Measurements from ENCODE around the gene GNB1.

DNA sequence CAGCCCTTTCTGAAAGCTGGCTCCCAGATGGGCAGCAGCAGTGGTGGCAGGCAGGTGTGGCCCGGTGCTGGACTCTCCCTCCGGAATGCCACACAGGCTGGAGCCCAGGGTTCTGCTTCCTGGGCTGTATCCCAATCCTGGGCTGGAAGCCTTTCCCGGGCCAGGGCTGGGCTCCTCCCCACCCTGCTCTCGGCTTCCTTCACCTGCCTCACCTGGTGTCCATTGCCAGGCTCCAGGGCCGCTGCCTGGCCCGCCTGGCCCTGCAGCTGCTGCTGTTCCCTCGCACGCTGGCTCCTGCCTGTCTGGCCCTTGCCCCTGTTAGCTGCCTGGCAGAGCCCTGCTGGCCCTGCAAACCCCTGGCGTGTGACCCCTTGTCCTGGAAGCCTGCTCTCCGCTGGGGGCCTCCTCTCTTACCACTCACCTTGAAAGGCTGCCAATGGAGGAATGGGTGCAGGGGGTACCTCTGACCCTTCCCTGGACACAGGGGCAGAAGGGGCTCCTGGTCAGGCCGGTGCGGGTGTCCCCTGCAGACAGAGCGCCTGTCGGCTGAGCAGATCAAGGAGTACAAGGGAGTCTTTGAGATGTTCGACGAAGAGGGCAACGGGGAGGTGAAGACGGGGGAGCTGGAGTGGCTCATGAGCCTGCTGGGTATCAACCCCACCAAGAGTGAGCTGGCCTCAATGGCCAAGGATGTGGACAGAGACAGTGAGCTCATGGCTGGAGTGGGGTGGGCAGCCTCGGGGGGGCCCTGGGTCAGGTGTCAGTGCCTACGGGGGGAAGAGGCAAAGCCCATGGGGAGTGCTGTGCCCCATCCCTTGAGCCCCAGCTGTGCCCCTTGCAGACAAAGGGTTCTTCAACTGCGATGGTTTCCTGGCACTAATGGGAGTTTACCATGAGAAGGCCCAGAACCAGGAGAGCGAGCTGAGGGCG is 25.3 kb upstream of the GNB1 start:
- TF ChIP-seq, protein P1, sequence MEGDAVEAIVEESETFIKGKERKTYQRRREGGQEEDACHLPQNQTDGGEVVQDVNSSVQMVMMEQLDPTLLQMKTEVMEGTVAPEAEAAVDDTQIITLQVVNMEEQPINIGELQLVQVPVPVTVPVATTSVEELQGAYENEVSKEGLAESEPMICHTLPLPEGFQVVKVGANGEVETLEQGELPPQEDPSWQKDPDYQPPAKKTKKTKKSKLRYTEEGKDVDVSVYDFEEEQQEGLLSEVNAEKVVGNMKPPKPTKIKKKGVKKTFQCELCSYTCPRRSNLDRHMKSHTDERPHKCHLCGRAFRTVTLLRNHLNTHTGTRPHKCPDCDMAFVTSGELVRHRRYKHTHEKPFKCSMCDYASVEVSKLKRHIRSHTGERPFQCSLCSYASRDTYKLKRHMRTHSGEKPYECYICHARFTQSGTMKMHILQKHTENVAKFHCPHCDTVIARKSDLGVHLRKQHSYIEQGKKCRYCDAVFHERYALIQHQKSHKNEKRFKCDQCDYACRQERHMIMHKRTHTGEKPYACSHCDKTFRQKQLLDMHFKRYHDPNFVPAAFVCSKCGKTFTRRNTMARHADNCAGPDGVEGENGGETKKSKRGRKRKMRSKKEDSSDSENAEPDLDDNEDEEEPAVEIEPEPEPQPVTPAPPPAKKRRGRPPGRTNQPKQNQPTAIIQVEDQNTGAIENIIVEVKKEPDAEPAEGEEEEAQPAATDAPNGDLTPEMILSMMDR (IDR thresholded peaks at IDR 0.05; ENCODE audit: borderline replicate concordance, extremely low read depth, low read length, poor library complexity, severe bottlenecking): no peak
- TF ChIP-seq EZH2 (IDR thresholded peaks at IDR 0.05; ENCODE audit: borderline replicate concordance, low read depth, low read length, severe bottlenecking): no peak

Measured in DND-41 (cell line).